Stimulated activated CD4-positive, alpha-beta T cell treated with anti-CD3 and anti-CD28 coated beads, Interleukin-12 subunit alpha, Interleukin-12 subunit beta, amount 100 ng/mL, for 4 hours (primary cell): ENCODE results near the gene BOLA2B.
"Not testable (repeated sequence)": the region's sequence is repeated elsewhere in the genome, so short reads cannot be mapped to it uniquely, and the experiment has no call there.

Experiments
- DNase-seq: peaks from one replicate; pipeline ENCODE4 v3.0.0-alpha.2; 2020

The BOLA2B gene

GRCh38 chr16:30184096-30184890, 9.2 kb downstream of the BOLA2B start:
- peak; percentile 49 for DNase-seq

- DNase-seq: peak; percentile 81
Measured at GRCh38 chr16:30183233-30184095, 10.0 kb downstream of the BOLA2B start, which contains the start of gene CORO1A. CORO1A (plus strand) TSS chr16:30183602; CDS start chr16:30185210, 1,608 bp downstream.

GRCh38 chr16:30180741-30181140, 12.7 kb downstream of the BOLA2B start:
- no peak for DNase-seq

GRCh38 chr16:30179931-30180330, 13.5 kb downstream of the BOLA2B start:
- DNase-seq: no peak

- no peak for DNase-seq
Measured at GRCh38 chr16:30179195-30179594, 14.3 kb downstream of the BOLA2B start.

- DNase-seq: not testable (repeated sequence)
Measured at GRCh38 chr16:30176876-30177275, 16.6 kb downstream of the BOLA2B start.

GRCh38 chr16:30173054-30173453, 20.4 kb downstream of the BOLA2B start:
- no peak for DNase-seq

GRCh38 chr16:30170145-30170544, 23.3 kb downstream of the BOLA2B start:
- not testable (repeated sequence) for DNase-seq

GRCh38 chr16:30169416-30169815, 24.1 kb downstream of the BOLA2B start:
- not testable (repeated sequence) for DNase-seq

GRCh38 chr16:30168746-30169145, 24.7 kb downstream of the BOLA2B start:
- DNase-seq: not testable (repeated sequence)

GRCh38 chr16:30166202-30166902, 27.1 kb downstream of the BOLA2B start:
- no peak for DNase-seq

GRCh38 chr16:30163538-30163937, 29.9 kb downstream of the BOLA2B start:
- no peak for DNase-seq

- no peak for DNase-seq
Measured at GRCh38 chr16:30157214-30157613, 36.3 kb downstream of the BOLA2B start.

GRCh38 chr16:30155188-30155587, 38.3 kb downstream of the BOLA2B start:
- DNase-seq: no peak

- DNase-seq: no peak
Measured at GRCh38 chr16:30152517-30152916, 40.9 kb downstream of the BOLA2B start.

GRCh38 chr16:30151091-30151490, 42.4 kb downstream of the BOLA2B start:
- DNase-seq: no peak

- no peak for DNase-seq
Measured at GRCh38 chr16:30149250-30149930, 44.1 kb downstream of the BOLA2B start.

GRCh38 chr16:30147843-30148510, 45.5 kb downstream of the BOLA2B start:
- no peak for DNase-seq

- no peak for DNase-seq
Measured at GRCh38 chr16:30145657-30146056, 47.8 kb downstream of the BOLA2B start.

- DNase-seq: no peak
Measured at GRCh38 chr16:30144917-30145316, 48.5 kb downstream of the BOLA2B start.

GRCh38 chr16:30144017-30144416, 49.4 kb downstream of the BOLA2B start:
- DNase-seq: no peak

- no peak for DNase-seq
Measured at GRCh38 chr16:30143347-30143702, 50.1 kb downstream of the BOLA2B start.
